NCI-H128 (cell line): ENCODE data around the gene ARRDC1.

ENCODE experiments used
- DNase-seq: peaks from one replicate; lab custom pipeline; 2025; ENCODE audit not compliant: unreplicated experiment; lab: John Stamatoyannopoulos, UW

ARRDC1 gene

DNA sequence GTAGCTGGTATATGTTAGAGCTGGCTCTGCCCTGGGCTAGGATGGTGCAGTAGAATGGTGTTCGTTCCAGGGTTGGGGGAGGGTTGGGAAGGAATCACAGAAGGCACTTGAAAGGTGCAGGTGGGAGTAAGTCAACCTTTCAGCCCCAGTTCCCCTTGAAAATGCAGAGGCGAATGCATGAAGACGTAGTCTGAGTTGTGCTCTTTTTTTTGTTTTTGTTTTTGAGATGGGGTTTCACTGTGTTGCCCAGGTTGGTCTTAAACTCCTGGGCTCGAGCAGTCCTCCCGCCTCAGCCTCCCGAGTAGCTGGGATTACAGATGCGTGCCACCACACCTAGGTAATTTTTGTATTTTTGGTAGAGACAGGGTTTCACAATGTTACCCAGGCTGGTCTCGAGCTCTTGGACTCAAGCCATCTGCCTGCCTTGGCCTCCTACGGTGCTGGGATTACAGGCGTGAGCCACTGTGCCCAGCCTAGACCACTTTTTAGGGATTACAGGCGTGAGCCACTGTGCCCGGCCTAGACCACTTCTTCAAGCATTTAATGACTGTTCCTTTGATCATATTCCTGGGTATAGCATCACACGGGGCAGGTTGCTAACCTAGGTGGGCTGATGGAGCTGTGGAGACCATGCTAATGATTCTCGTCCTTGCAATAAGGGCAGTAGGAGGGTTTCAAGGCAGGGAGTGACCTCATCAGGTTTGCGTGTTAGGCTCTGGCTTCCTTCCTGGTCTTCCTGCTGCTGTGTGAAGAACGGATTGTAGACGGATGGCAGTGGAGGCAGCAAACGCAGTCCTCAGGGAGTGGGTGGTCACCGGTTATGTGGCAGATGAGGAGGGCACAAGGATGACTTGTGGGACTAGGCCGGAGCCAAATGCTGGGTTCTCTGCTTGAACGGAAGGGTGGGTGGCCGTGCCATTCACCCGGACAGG is 27.0 kb downstream of the ARRDC1 start:
- DNase-seq = no peak

GRCh38 chr9:137634016-137634415 is 28.5 kb downstream of the ARRDC1 start:
- no peak for DNase-seq

- DNase-seq = no peak
Measured at GRCh38 chr9:137638680-137639079, 33.2 kb downstream of the ARRDC1 start.

DNA sequence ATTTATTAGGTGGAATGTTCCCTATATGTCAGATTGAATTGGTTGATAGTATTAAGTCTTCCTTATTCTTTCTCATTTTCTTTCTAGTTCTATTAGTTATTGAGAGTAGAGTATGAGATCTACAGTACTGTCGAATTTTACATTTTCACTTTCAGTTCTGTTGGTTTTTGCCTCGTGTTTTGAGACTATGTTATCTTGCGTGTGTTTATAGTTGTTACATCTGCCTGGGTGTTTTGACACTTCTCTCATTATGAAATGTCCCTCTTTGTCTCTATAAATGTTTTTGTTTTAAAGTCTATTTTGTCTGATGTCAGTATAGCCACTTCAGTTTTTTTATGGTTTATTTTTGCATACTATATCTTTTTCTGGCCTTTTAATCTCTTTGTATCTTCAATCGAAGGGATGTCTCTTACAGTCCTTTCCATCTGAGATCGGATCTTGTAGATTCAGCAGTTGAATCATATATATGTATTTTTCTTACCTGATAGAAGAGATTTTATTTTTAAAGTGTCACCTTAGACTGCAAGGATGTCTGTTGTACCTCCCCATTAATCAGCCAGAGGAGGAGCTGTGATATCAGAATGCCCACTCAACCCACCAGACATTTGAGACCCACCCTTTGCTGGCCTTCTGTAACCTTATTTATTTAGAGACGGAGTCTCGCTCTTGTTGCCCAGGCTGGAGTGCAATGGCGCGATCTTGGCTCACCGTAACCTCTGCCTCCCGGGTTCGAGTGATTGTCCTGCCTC is 34.0 kb downstream of the ARRDC1 start:
- no peak for DNase-seq

DNA sequence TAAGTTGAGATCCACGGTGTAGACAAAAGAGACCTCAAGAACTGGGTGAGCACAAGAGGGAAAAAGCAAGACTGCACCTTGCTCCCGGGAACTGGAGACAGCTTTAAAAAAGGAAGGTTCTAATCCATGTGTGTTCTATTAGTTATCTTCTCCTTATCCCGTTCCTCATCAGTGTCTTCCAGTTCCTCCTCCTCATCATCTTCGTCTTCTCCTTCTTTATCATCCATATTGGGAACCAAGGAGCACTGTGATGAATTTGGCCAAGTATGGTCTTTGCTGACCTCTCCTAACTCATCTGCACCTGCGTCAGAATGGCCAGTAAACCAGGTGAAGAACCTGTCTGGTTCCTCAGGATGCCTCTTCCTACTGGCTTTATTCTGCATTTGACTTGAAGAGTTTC is 35.4 kb downstream of the ARRDC1 start:
- DNase-seq = no peak

- no peak for DNase-seq
Measured at GRCh38 chr9:137642118-137642601, 36.7 kb downstream of the ARRDC1 start.

DNA sequence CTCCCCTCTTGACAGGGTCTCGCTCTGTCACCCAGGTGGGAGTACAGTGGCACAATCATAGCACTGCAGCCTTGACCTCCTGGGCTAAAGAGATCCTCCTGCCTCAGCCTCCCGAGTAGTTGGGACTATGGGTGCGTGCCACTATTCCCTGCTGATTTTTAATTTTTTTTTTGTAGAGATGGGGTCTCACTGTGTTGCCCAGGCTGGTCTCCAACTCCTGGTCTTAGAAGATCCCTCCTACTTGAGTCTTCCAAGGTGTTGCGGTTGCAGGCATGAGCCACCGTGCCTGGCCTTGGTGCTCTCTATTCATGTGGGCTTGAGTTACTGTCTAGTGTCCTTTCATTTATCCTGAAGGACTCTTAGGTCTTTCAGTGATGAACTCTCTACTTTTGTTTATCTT is 37.4 kb downstream of the ARRDC1 start:
- no peak for DNase-seq

GRCh38 chr9:137643921-137644320 is 38.4 kb downstream of the ARRDC1 start:
- DNase-seq = no peak

GRCh38 chr9:137645211-137645610 is 39.7 kb downstream of the ARRDC1 start:
- DNase-seq = peak; percentile 1

DNA sequence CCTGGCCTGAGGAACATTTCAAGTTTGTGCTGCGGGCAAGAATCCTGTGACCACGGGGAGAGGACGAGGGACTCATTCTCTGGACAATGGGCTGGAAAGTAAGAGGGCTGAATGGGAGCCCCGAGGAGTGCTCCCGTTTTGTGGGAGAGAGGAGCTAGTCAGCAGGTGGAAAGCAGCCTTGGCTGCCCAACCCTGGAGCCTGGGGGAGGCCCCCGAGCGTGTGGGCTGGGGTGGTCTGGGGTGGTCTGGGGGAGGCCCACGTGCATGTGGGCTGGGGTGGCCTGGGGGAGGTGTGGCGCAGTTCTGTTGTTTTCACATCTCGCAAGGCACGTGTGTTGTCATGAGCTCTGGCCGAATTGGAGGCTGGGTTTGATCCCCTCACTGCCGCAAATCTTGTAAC is 40.9 kb downstream of the ARRDC1 start:
- no peak for DNase-seq

DNA sequence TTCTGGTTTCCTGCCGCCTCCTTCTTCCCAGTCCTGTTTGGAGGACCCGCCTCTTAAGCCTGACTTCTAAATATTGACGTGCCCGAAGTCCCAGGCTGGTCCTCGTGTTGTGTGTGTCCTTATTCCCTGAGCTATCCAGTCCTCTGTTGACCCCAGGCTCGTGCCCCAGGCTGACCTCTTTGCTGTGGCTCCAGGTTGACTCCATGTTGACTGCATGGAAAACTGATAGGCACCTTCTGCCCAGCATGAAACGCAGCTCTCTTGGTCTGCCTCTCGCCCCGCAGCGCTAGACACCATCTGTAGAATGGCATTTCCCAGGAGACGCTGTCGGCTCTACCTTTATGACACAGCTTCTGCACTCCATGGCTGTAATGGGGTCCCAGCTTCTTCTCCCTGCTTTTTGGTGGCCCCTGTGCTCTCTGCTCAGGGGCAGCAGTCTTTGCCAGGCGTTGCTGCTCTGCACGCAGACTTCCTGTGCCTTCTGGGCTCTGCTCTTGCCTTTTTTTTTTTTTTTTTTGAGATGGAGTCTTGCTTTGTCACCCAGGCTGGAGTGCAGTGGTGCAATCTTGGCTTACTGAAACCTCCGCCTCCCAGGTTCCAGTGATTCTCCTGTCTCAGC is 41.7 kb downstream of the ARRDC1 start:
- DNase-seq = no peak

- DNase-seq = no peak
Measured at GRCh38 chr9:137648396-137648795, 42.9 kb downstream of the ARRDC1 start.

GRCh38 chr9:137649553-137649952 is 44.1 kb downstream of the ARRDC1 start:
- no peak for DNase-seq

GRCh38 chr9:137650259-137650658 is 44.8 kb downstream of the ARRDC1 start:
- DNase-seq = no peak

GRCh38 chr9:137650779-137651178 is 45.3 kb downstream of the ARRDC1 start:
- no peak for DNase-seq

GRCh38 chr9:137656416-137656815 is 50.9 kb downstream of the ARRDC1 start:
- no peak for DNase-seq

DNA sequence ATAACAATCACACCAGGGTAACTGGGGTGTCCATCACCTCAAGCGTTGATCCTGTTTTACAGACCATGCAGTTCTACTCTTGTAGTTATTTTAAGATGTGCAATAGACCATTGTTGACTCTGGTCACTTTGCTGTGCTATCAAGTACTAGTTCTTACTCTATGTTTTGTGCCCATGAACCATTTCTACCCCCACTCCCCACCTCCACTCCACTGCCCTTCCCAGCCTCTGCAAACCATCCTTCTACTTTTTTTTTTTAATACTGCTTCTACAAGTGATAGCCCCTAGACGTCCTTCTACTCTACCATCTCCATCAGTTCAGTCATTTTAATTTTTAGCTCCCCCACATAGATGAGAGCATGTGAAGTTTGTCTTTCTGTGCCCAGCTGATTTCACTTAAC is 52.1 kb downstream of the ARRDC1 start:
- DNase-seq = no peak

DNA sequence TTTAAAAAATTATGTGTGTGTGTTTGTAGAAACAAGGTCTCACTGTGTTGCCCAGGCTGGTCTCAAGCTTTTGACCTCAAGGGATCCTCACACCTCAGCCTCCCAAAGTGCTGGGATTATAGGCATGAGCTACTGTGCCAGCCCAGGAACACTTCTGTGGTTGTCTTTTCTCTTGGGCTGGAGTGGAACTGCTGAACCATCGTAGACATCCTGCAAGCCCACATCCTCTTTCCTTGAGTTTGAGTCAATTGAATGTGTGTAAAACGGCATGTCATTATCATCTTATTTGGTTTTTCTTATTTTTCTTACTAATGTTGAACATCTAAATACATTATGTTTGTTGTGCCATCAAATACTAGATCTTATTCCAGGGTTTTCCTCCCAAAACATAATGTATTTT is 53.3 kb downstream of the ARRDC1 start:
- DNase-seq = no peak

DNA sequence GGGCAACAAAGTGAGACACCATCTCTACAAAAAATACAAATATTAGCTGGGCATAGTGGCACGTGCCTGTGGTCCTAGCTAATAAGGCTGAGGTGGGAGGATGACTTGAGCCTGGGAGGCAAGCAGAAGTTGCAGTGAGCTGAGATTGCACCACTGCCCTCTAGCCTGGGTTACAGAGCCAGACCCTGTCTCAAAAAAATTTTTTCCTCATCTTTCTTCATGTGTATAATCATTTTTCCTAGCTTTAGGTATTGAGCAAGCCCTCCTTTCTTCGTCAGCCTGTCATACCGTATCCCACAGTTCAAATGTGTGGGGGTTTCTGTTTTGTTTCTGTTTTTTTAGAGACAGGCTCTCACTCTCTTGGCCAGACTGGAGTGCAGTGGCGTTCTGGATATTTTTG is 54.7 kb downstream of the ARRDC1 start:
- DNase-seq = no peak

GRCh38 chr9:137663584-137663983 is 58.1 kb downstream of the ARRDC1 start:
- DNase-seq = no peak

DNA sequence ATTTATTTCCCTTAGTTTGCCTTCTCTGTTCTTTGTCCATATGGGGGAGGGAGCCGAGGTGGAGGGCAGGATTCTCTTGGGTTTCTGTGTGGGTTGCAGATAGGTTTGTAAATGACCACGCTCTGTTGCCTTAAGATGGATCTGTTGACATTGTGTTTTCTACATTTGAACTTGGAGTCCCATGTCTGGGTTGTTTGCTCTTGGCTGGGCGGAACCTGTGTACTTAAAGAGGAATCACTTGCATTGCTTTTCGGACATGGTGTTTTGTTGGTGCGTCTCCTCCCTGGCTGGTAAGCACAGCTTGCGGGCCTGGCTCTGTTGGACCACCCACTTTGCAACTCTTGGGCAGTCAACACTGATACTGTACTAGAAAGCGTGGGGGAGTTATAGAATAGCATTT is 59.2 kb downstream of the ARRDC1 start:
- no peak for DNase-seq
